ENCODE data around the gene FAM193B.

DNA sequence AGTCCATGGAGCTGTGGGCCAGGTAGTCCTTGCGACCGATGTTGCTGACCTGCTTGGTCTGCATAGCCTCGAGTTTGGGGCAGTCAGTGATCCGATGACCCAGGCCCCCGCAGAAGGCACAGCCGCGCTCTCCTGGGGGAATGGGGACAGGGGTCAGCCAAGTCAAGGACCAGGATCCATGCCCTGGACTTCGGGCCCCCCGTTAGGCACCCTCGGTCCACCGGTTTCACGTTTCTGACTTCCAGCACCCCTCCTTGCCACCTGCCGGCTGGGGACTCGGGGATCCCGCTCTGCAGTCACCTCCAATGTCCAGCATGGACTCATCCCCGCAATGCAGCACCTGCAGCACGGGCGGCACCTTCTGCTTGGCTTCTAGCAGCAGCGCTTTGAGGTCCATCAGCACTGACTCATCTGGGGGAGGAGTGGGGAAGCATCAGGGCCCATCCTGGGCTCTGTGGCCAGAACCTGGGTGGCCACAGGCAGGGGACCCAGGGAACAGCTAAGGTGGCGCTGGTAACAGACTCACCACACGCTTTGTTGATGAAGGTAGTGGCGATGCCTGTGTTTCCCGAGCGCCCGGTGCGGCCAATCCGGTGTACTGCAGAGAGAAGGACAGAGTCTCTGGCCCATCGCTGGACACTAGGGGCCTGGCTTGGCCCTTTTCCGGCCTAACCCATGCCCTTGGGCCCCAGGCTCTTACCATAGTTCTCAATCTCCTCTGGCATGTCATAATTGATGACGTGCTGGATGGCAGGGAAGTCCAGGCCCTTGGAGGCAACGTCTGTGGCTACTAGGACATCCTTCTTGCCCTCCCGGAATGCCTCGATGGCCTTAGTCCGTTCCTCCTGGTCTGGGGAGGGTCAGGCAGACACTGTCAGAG lies 42.3 kb downstream of the FAM193B start:
- TF ChIP-seq, protein P1, sequence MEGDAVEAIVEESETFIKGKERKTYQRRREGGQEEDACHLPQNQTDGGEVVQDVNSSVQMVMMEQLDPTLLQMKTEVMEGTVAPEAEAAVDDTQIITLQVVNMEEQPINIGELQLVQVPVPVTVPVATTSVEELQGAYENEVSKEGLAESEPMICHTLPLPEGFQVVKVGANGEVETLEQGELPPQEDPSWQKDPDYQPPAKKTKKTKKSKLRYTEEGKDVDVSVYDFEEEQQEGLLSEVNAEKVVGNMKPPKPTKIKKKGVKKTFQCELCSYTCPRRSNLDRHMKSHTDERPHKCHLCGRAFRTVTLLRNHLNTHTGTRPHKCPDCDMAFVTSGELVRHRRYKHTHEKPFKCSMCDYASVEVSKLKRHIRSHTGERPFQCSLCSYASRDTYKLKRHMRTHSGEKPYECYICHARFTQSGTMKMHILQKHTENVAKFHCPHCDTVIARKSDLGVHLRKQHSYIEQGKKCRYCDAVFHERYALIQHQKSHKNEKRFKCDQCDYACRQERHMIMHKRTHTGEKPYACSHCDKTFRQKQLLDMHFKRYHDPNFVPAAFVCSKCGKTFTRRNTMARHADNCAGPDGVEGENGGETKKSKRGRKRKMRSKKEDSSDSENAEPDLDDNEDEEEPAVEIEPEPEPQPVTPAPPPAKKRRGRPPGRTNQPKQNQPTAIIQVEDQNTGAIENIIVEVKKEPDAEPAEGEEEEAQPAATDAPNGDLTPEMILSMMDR (IDR thresholded peaks at IDR 0.05; ENCODE audit: insufficient read depth, low read length, poor library complexity, severe bottlenecking), result no peak
- TF ChIP-seq EZH2phosphoT487 (conservative IDR thresholded peaks at IDR 0.05; ENCODE audit: low read length), result no peak
